ENCODE results near the gene DDX3X.
"Not testable (repeated sequence)": the region's sequence is repeated elsewhere in the genome, so short reads cannot be mapped to it uniquely, and the experiment has no call there.

Gene DDX3X

GRCh38 chrX:41333744-41334362 lies at the start of gene DDX3X:
Gene DDX3X (plus strand): TSS chrX:41334162. CDS start chrX:41334253, 91 bp downstream.
- DNase-seq (ENCODE audit: low spot score) (peak; percentile 79), FAIRE-seq (no peak)

DNA sequence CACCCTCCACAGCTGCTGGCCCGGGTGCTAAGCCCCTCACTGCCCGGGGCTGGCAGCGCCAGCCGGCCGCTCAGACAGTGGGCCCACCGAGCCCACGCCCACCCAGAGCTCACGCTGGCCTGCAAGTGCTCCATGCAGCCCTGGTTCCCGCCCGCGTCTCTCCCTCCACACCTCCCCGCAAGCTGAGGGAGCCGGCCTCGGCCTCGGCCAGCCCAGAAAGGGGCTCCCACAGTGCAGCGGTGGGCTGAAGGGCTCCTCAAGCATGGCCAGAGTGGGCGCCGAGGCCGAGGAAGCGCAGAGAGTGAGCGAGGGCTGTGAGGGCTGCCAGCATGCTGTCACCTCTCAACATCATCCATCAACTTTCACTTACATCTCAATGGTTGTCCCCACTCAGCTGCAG lies 48.0 kb upstream of the DDX3X start:
- FAIRE-seq; DNase-seq (ENCODE audit: low spot score): not testable (repeated sequence)

DNA sequence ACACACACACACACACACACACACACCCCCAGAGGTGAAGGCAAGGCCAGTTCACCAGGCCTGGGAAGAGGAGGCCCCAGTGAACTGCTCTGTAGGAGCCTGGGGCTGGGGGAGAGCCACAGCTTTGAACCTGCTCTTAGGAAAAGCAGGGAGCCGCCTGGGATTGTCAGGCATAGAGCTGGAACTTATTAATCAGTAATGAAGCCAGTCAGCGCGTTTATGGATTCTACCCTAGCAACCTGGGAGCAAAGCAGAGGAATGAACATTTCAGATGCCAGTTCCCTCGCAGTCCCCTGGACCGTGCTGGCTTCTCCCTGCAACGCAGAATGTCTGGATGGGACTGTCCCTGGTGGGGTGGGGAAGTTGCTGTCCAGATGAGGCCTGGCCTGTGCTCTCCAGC lies 45.3 kb upstream of the DDX3X start:
- FAIRE-seq (no peak), DNase-seq (ENCODE audit: low spot score) (no peak)

- no peak for FAIRE-seq
Observed at GRCh38 chrX:41289095-41289494, 44.9 kb upstream of the DDX3X start.

GRCh38 chrX:41291309-41291708 lies 42.7 kb upstream of the DDX3X start:
- FAIRE-seq: no peak
- no peak for DNase-seq (ENCODE audit: low spot score)

More at GRCh38 chrX:41289095-41289494, 44.9 kb upstream of the DDX3X start:
- no peak for DNase-seq (ENCODE audit: low spot score)

DNA sequence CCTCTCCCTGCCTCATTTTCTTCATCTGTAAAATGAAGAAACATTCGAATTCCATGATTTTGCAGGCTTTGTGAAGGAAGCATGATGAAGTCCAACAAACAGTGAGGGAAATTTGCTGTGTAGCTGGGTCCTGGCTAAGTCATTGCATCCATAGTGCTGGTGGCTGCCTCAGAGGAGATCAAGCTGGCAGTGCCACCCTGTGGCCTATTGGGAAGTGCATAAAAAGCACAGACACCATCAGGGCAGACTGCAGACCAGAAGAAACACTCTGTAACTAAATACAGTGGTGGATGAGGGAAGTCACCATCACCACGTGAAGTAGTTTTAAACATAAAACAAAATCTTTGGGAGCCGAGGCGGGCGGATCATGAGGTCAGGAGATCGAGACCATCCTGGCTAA lies 40.7 kb upstream of the DDX3X start:
- FAIRE-seq (no peak), DNase-seq (ENCODE audit: low spot score) (no peak)

- no peak for DNase-seq (ENCODE audit: low spot score)
- no peak for FAIRE-seq
Observed at GRCh38 chrX:41300758-41301437, 33.1 kb upstream of the DDX3X start.

- no peak for DNase-seq (ENCODE audit: low spot score)
Observed at GRCh38 chrX:41301438-41301824, 32.5 kb upstream of the DDX3X start.

DNA sequence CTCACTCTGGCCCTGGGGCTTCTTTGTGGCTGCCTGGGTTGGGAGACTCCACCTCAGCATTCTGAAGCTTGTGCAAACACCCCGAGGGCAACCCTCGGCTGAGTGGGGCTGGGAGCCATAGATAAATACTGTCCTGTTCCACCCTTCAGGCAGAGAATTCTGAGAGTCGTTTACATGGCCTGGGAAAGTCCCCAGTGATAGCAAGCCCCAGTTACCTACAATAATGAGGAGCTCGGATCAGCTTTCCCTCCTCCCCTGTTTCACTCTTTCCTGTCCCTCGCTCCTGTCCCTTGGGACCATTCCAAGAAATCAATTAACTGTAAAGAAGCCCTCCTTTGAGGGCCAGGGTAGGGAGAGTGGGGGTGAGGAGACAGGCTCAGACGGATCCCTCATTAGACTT lies 31.6 kb upstream of the DDX3X start:
- FAIRE-seq (no peak), DNase-seq (ENCODE audit: low spot score) (no peak)

More at GRCh38 chrX:41301438-41301824, 32.5 kb upstream of the DDX3X start:
- FAIRE-seq: no peak

- DNase-seq (ENCODE audit: low spot score) (no peak), FAIRE-seq (no peak)
Observed at GRCh38 chrX:41303013-41303412, 30.9 kb upstream of the DDX3X start.

- DNase-seq (ENCODE audit: low spot score): no peak
- no peak for FAIRE-seq
Observed at GRCh38 chrX:41304178-41304577, 29.8 kb upstream of the DDX3X start.

DNA sequence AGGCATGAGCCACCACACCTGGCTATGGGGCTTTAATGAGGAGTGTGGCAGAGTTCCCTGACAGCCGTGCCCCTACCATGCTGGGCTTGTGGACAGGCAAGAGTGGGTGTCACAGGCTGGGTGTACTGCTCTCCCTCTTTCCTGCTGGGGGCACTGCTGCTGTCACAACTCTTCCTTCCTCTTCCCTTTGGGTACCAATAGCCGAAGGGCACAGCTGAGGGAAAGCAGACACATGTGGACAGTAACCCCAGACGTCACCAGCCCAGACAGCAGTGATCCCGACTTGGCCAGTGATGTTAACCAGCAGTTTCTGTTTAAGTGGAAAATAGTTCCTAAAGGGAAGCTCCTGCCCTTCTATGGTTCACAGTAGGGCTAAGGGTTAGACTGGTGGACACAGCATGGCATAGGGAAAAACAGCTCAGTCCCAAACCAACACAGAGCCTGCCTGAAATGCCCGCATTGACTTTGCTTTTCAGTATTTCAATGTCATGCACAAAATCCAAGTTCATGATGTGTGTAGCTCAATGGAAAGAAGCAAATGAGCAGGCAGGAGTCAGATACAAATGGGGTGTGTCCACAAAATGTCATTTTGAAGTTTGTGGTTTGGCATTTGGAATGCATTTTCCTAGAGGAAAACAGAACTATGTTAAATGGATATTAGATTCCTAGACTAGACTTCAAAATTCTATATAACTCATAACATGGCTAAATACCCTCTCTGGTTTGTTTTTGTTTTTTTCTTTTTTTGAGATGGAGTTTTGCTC lies 24.9 kb upstream of the DDX3X start:
- FAIRE-seq: no peak
- DNase-seq (ENCODE audit: low spot score): no peak

GRCh38 chrX:41312786-41313185 lies 21.2 kb upstream of the DDX3X start:
- no peak for FAIRE-seq
- no peak for DNase-seq (ENCODE audit: low spot score)

DNA sequence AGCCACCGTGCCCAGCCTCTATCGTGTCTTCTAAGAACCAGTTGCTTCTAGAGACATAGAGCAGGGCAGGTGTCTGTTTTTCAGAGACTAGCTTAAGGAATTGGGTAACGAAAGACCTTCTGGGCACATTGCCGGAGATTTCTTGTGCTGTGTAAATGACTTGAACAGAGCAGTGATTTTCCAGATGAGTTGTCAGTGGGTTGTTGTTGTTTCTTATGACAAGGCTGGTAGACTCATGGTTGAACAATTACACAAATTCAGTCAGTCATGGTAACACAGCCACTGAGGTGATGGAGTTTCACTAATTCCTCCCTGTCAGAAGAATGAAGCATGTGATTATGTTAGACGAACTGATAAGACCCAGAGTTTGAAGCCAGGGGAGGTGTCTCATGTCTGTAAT lies 20.5 kb upstream of the DDX3X start:
- FAIRE-seq (no peak), DNase-seq (ENCODE audit: low spot score) (no peak)

DNA sequence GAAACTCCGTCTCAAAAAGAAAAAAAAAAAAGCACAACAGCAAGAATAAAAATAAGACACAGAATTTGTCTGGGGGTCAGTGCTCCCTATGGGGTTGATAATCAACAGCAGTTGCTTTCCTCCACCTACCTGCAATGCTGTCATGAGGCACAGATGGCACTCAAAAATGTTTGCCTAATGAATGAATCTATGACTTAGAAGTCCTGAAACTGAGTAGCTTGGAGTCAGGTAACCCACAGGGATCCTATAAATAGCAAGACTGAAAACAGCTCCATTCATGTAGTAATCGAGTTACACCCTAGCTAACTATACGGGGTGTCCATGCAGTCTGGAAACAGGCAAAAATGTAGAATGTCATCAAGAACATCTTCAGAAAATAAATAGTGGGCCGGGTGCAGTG lies 19.8 kb upstream of the DDX3X start:
- DNase-seq (ENCODE audit: low spot score) (no peak), FAIRE-seq (no peak)

- FAIRE-seq: no peak
- no peak for DNase-seq (ENCODE audit: low spot score)
Observed at GRCh38 chrX:41314881-41315280, 19.1 kb upstream of the DDX3X start.

DNA sequence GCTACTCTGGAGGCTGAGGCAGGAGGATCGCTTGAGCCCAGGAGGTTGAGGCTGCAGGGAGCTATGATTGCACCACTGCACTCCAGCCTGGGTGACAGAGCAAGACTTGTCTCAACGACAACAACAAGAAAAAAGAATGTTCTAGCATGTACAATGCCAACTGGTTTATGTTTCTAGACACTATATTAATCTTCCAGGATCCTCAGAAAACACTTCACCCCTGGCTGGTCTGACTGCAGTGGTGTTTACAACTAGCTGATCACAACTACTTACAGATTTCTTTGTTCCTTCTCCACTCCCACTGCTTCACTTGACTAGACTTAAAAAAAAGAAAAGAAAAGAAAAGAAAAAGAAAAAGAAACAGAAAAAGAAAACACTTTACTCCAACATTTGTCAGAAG lies 17.7 kb upstream of the DDX3X start:
- not testable (repeated sequence) for FAIRE-seq; DNase-seq (ENCODE audit: low spot score)

DNA sequence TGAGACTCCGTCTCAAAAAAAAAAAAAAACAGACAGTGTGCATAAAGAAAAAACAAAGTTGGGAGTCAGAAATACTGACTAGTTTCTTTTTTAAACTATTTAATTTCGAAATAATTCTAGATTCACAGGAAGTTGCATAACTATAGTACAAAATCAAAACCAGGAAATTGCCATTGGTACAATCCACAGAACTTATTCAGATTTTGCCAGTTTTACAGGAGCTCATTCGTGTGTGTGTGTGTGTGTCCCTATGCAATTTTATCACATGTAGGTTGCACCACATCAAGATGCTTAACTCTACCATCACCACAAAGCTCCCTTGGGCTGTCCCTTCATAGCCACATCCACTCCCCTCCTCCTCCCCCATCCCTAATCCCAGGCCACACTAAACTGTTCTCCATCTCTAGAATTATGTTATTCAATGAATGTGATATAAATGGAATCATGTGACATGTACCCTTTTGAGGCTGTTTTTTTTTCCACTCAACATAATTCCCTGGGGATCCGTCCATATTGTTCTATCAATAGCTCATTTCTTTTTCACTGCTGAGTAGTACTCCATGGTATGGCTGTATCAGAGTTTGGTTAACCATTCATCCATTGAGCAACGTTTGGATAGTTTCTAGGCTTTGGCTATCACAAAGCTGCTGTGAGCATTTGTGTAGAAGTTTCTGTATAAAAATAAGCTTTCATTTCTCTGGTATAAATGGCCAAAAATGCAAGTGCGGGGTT lies 16.3 kb upstream of the DDX3X start:
- DNase-seq (ENCODE audit: low spot score): no peak
- no peak for FAIRE-seq

DNA sequence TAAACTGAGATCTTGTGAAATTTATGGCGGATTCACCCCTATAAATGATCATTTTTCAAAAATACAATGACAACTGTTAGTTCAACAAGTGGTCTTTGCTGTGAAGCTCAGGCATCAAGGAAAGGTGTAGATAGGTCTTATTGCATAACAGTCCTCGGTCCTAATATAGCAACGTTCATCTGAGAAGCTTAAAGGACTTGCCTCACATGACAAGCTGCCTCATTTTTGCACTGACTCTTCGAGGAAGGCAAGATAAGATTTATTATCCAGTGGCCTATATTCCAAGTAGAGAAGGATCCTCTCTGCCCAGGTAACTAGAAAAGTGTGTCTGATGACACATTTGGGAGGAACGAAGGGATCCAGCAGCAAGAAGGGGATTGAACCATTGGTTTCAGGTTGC lies 13.6 kb upstream of the DDX3X start:
- no peak for DNase-seq (ENCODE audit: low spot score)
- FAIRE-seq: no peak

DNA sequence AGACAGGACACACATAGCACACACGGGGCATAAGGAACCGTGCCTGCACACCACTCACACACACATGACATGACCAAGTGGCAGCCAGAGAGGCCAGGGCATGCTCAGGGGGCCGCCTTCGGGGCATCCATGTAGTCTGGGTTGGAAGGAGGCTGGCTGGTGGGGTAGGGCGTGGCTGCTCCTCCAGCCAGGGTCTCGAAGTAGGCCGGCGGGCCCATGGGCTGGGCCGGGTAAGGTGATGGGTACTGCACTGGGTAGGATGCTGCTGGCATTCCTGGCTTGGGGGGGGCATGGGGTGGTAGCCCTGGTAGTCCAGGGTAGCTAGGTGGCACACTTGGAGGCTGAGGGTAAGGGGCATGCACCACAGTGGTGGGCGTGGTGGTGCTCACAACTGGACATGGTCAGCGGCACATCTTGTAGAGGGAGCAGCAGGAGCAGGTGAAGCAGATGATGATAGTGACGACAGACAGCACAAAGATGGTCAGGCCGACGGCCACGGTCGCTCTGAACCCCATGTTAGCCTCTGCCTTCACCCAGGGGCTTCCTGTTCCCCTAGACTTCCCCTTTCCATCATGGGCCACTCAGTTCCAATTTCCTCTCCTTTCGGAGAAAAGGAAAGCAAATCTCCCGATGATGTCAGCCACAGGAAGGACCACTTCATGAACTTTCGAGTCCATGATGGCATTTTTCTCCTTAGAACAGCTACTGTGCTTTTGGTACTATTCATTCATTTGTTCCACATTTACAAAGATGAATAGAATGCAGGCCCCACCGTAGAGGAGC lies 10.9 kb upstream of the DDX3X start:
- FAIRE-seq: no peak

GRCh38 chrX:41326431-41326830 lies 7.5 kb upstream of the DDX3X start:
- FAIRE-seq (no peak), DNase-seq (ENCODE audit: low spot score) (no peak)

More for the DNA sequence above, 10.9 kb upstream of the DDX3X start:
- DNase-seq (ENCODE audit: low spot score): no peak
